AG04450 (cell line): ENCODE data around the gene BTAF1. TPM values are rescaled to one million over a fixed set of nuclear protein-coding genes. Genes with fewer than 3 reads are reported as not detected.

Experiments
- CTCF ChIA-PET: fragments of 300-600, 350-600 bp; formaldehyde crosslinking; extraction: SDS; loops from one replicate; lab custom pipeline; 2022; ENCODE audit warnings: antibody characterized with exemption, inconsistent platforms; lab: Charles Lee
- POLR2A ChIA-PET: fragments of 350-600 bp; formaldehyde crosslinking; extraction: SDS; loops from one replicate; lab custom pipeline; 2021; ENCODE audit warnings: antibody characterized with exemption, inconsistent platforms; lab: Yijun Ruan, JAX
- DNase-seq: peaks from one replicate; pipeline ENCODE4 v3.0.0-alpha.2; 2011; ENCODE audit warnings: low read depth, low spot score
- H3K27ac ChIP-seq: one replicate; pipeline ENCODE4 v1.5.1; 2012; ENCODE audit warnings: low read depth, low read length, control low read depth
- H3K27me3 ChIP-seq: one replicate; pipeline ENCODE4 v1.6.0; 2012; ENCODE audit warnings: low read length; ENCODE audit not compliant: control insufficient read depth, insufficient read depth
- H3K4me3 ChIP-seq: 2 replicates; pipeline ENCODE4 v1.5.1; 2011; ENCODE audit warnings: mild to moderate bottlenecking, low read depth, low read length, control low read depth
- H3K9me3 ChIP-seq: 2 replicates; pipeline ENCODE4 v1.5.1; 2012; ENCODE audit warnings: low read length; ENCODE audit not compliant: control insufficient read depth, insufficient read depth
- CTCF ChIP-seq: IDR thresholded peaks from 2 replicates; pipeline ENCODE4 v1.5.1; 2011; ENCODE audit warnings: low read depth, low read length, control low read depth, inconsistent platforms
- polyA plus RNA-seq: library from polyadenylated mRNA; depleted of rRNA; stranded (reverse); fragments of >200 nt; gene quantifications from 2 replicates; pipeline ENCODE4 v1.2.3, GENCODE V29; 2011

BTAF1 gene
- polyA plus RNA-seq, 1 experiment = 35.0 TPM

- no peaks in the 10 kb centered on the region for H3K27me3 ChIP-seq
- no peak for TF ChIP-seq CTCF
- H3K27ac ChIP-seq = no peak overlapping the region
- CTCF ChIA-PET = interaction anchor here (0.6 kb wide), 1 partner anchor 25 kb away, joined by 4 read pairs; no protein-coding TSS in a partner anchor
- no peaks in the 10 kb centered on the region for H3K9me3 ChIP-seq
- POLR2A ChIA-PET = no interaction called here
- no peak for DNase-seq
- H3K4me3 ChIP-seq = no peak overlapping the region
Observed at GRCh38 chr10:91975438-91975837, 51.9 kb downstream of the BTAF1 start.

- ChIA-PET POLR2A (interaction anchor here (0.6 kb wide), 1 partner anchor 612 kb away, joined by 5 read pairs; no protein-coding TSS in a partner anchor), CTCF (no interaction called here)
- H3K4me3 ChIP-seq = no peak overlapping the region
- no peaks in the 10 kb centered on the region for H3K9me3 ChIP-seq
- no peaks in the 10 kb centered on the region for H3K27me3 ChIP-seq
- DNase-seq = no peak
- TF ChIP-seq CTCF = no peak
- H3K27ac ChIP-seq = no peak overlapping the region
Observed at GRCh38 chr10:91976317-91977051, 52.9 kb downstream of the BTAF1 start.

- Histone ChIP-seq H3K27me3 (no peaks in the 10 kb centered on the region), H3K4me3 (no peak overlapping the region), H3K27ac (no peak overlapping the region), H3K9me3 (no peaks in the 10 kb centered on the region)
- ChIA-PET POLR2A (interaction anchor here (0.6 kb wide), 1 partner anchor 611 kb away, joined by 5 read pairs; no protein-coding TSS in a partner anchor), CTCF (no interaction called here)
- DNase-seq = no peak
- TF ChIP-seq CTCF = no peak
Observed at GRCh38 chr10:91977491-91977890, 53.9 kb downstream of the BTAF1 start.

GRCh38 chr10:91978585-91978984 lies 55.0 kb downstream of the BTAF1 start:
- DNase-seq = no peak
- ChIA-PET POLR2A (no interaction called here), CTCF (no interaction called here)
- no peaks in the 10 kb centered on the region for H3K27me3 ChIP-seq
- no peaks in the 10 kb centered on the region for H3K9me3 ChIP-seq
- no peak overlapping the region for H3K27ac ChIP-seq
- no peak for TF ChIP-seq CTCF
- no peak overlapping the region for H3K4me3 ChIP-seq

GRCh38 chr10:91980319-91980718 lies 56.7 kb downstream of the BTAF1 start:
- DNase-seq = no peak
- ChIA-PET CTCF (interaction anchor here (0.8 to 1.0 kb wide), 2 partner anchors 454 to 456 kb away, joined by 3 to 5 read pairs; no protein-coding TSS in a partner anchor), POLR2A (no interaction called here)
- no peak for TF ChIP-seq CTCF
- Histone ChIP-seq H3K9me3 (no peaks in the 10 kb centered on the region), H3K4me3 (no peak overlapping the region), H3K27ac (no peak overlapping the region), H3K27me3 (no peaks in the 10 kb centered on the region)
